HG02885 (cell line): ENCODE data around the gene P4HA2.

Source experiments
- ATAC-seq: cut with Tn5 transposase; IDR thresholded peaks from one replicate; pipeline ENCODE4 v1.9.1; 2021; ENCODE audit warnings: mild to moderate bottlenecking; ENCODE audit not compliant: unreplicated experiment, poor library complexity

The P4HA2 gene

DNA sequence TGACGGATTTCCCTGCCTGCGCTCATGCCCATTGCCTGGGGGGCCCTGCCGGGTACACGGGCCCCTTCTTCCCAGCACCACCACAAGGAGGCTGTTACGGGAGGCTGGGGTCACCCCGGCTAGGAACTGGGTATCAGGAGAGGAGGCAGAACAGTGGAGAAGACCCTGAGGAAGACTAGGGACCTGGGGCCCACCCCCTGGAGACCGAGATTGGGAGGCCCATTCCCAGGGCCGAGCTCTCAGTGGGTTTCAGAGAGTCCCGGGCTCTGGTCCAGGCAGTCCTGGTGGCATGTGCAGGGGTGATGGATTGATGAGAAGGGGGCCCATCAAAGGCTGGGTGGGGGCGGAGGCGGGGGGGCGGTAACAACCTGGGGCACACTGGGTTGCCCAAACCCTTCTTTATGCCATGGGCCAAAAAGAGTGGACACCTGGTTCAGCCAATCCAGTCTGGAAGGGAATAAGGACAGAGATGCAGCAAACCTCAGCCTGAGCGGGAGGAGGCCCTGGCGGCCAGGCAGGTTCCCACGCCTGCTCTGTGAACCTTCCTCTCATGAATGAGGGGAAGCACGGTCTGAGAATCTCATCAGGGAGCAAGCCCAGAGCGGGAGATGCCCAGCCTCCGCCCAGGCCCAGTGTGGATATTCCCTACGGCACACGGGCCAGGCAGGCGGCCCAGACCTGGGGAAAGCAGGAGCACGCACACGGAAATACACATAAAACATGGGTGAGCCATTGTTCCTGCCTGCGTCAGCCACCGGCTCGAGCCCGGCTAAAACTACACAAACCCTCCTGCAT is 785 bp upstream of the P4HA2 start:
- ATAC-seq: no peak

DNA sequence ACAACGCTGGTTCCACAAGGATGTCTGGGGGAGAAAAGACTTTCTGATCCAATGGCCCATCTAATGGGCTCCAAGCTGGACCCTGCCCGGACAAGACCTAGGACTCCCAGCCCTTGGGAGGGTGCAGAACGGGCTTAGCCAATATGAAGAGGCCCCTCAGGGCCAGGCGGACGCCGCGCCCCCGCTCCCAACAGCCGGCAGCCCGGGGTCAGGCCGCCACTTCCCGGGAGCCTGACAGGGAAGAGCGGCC is 493 bp downstream of the P4HA2 start:
- ATAC-seq: no peak

DNA sequence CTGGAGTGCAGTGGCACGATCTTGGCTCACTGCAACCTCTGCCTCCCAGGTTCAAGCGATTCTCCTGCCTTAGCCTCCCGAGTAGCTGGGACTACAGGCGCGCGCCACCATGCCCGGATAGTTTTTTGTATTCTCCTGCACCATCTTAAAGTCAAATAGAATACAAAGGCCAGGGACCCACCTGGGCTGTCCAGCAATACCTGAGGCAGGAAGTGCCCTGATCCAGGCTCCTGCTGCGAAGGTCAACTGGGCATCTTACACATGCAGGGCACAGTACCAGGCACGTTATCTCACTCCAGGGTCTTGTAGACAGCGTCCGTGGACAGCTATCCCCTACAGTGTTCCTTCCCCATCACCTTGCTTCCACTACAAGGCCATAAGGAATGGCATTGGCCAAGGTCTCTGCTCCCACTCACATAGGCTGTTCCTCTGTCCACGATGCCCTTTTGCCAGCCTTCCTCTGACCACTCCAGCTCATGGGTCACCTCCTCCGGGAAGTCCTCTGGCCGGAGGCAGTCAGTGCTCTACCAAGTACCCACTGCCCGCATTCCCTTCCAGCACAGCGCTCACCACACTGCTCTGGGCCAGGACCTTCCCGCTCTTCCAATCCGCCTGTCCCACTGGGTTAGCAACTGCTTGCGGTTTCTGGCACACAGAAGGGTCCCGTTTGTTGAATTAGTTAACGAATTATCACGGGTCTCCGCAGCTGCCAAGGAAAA is 978 bp downstream of the P4HA2 start:
- no peak for ATAC-seq

DNA sequence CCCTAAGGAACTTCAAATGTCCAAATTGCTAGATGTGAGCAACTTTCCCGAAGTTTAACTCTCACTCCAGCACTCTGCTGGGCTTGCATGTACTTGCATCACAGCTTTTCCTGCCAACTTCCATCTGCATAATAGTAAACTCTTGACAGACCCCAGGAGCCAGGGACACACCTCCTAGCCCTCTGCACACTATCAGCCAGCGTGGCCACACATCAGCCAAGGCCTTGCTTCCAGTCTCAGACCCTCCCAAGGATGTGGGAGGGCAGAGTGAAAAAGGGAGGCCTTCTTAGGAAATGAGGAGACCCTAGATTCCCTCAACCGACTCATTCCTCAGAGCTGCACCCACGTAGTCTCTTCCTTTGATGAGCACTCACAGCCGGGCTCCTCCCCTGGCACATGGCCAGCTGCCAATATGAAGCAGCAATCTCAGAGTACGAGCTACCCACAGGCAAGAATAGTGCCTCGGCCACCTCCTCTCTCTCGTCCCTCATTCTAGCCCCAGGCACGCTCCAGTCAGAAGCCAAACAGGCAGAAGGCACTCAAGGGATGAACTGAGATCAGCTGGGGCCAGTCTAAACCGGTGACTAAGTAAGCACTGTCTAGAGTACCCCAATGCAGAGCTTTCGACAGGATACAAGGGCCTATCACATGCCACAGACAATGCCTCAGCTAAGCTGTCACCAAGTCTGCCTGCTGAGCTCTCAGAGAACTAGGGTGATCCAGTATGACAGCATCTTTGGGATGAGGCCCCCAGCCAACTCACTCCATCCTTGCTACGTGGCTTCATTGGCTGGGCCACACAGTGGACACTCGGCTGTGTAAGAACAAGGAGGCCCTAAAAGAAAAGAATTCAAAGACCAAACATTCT is 2.3 kb downstream of the P4HA2 start:
- no peak for ATAC-seq

DNA sequence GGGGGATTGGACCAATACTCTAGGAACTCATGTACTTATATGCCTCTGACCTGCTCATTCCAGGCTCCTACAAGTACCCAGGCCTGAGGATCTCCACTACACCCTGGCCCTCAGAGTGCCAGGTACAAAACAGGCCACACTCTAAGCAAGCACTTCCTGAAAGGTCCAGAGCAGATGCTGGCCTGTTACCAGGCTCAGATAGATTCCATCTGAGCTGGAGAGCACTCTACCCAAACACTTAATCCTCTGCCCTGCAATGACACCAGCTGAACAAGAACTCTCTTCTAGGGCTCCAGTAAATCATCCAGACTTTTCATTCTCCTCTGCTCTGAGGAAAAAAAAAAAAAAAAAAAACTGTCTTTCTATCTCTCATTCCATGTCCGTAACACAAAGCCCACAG is 2.9 kb downstream of the P4HA2 start:
- no peak for ATAC-seq

DNA sequence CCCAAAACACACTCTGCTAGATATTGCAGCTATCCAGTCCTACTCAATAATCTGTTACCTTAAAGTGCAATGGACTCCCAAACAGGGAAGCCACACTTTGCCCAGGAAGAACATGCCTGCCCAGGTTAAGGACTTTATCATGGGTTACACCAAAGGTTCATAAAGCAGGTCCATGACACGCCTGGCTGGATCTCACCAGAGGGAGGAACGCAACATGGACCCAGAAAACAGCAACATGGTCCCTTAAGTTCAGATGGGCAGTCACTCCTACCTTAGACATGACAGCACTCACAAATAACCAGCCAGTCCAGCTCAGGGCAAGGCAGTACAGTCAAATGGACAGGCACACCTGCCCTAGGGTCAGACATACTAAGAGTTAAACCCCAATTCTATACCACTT is 3.8 kb downstream of the P4HA2 start:
- ATAC-seq: no peak

DNA sequence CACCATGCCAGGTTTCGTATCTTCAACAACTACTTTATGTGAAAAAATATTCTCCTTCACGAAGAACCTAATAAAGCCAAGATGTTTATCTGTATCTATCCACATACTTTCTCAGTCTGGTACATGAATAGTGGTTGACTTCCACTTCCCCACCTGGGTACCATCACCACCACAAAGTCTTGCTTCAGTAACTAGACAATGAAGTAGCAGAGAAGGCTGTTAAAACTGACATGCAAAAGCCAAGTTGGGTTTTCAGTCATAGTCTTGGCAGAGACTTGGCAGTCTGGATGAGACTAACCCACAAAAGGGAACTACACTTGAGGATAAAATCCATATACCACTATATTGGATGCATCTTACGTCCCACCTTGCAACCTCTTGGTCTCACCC is 5.0 kb downstream of the P4HA2 start:
- ATAC-seq: peak; percentile 58

DNA sequence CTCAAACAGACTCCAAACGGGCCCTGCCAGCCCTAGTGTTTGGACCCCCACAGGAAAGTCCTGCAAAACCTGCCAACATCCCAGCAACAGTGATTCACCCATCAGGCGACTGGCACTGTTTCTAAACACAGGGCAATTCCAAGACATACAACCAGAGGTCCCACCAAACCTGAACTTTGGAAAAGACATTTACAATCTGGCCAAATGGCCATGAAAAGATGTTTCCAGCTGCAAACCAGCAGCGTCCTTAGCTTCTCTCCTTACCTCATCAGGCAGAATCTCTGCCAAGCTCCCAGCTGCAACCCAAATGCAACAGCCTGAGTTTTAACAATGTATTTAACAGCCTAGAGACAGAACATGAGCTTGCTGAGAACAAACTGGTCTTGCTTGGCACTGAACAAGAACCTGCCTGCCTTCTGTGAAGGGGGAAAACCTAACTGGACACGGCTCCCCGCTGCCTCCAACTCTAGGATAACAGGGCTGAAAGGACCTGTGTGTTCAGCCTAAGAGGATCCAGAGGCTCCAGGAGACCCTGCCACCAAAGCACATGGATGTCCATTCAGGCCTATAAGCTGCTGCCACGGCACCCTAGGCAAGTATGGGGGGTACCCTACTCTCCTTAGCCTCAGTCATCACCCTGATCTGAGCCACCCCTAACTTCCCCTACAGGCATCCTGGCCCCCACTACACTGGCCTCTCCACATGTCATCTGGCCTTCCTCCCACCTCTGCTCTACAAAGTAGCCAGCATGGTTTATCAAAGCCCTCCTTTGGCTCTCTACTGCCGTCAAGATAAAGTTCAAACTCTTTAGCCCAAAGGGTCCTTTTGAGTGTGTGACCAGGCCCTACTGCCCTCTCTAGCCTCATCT is 5.6 kb downstream of the P4HA2 start:
- ATAC-seq: peak; percentile 1

DNA sequence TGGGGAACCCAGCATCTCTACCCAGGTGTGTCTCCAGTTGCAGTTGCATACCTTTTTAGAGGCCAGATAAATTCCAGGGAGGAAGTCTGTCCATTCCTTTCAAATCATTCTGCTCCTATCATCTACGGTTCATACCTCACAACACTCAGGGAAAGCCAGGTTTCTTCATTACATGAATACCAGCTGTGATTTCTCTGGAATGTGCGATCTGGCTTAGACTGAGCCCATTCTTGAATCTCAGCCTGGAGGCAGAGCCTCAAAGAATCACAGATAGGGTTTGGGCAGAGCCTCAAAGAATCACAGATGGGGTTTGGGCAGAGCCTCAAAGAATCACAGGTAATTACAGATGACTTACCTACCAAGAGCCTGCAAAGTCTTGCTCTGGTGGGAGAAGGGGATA is 7.2 kb downstream of the P4HA2 start:
- no peak for ATAC-seq

DNA sequence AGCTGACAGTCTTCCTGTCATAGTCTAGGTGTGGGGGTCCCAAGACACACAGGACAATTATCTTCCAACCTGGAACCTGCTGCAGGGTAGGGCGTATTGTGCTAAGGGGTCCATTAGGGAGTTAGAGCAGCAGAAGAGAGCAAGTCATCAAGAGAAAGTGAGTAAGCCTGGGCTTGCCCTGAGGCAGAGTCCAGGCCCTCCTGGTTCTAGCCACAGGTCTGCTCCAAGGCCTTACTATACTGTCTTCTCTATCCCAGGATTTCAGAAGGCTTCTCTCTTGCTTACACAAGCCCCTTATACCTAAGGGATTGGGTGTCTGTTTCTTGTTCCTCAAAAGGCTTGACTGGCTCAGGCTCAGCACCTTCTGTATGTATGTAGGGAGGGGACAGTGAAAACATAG is 7.7 kb downstream of the P4HA2 start:
- ATAC-seq: no peak

DNA sequence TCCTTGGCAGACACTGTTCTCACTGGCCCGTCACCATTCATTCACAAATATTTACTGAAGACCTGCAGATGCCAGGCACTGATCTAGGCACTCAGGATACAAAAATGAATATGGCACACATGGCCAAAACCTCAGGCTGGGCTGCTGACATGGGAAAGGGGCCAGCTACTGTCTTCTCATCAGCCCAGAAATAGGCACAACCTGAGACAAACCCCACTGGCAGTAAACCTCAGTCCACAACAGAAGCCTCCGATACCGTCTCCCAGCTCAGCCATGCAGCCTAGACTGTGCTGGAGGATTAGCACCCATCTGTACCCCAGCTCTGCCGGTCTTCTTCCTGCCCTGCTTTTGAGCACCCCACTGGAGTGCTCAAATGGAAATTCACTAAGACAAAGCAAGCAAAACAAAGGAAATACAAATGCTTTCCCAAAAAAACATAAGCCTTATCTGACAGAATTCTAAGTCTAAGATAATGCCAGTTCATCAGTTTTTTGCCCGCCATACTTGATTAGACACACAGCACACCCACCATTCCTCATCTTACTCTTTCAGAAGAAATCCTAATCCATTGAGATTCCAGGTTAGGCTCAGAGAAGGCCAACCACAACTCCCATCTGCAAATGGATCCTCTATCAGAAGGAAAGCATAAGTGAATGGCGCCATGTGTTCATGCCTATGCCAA is 8.2 kb downstream of the P4HA2 start:
- ATAC-seq: no peak

DNA sequence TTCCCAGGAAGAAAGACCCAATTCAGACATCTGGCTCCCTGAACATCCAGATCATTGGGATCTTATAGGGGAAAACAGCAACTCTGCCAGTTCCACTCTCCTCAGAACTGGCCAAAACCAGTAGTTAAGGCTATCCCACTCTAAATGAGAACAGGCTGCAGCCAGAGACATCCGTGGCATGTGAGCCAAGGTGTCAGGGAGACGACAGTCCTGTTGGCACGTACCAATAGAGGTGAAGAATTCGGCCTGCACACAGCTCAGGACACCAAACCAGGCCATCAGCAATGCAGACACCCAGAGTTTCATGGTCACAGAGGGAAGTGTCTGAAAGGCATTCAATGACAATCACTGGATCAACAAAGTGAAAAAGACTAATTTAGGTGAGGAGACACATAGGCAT is 9.3 kb downstream of the P4HA2 start:
- no peak for ATAC-seq

DNA sequence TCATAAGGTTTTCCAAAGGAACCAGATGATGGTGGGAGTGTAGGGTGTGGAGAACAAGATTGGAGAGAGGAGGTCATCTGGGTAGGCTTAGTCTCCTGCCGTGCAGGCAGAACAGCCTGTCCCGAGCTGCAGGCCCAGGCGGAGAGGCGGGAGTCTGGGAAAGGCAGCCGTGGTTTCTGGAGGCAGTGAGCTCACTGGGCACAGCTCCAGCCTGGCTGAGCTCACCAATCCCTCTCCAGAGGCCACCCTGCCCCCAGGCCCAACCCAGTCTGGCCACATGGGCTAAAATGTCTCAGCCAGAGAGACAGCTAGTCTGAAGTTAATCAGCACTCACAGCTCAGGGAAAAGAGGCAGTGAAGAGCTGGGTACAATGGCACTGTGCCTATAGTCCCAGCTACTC is 12.3 kb downstream of the P4HA2 start:
- no peak for ATAC-seq

DNA sequence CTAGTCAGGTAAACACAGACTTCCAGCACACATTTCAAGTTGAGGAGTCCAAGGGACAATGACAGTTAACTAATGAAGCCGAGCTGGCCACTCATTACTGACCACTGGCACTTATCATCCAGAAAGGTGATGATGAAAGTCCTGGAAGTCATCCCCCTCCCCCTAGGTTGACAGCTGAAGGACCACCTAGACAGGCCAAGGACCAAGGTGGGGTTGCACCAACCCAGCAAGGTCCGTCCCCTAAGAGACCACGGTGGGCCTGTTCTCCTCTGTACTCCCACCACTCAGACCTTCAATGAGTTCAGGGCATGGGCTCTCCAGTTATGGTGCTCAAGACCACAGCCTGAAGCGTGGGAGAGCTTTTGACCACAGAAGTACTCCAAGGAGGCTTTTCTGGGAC is 13.2 kb downstream of the P4HA2 start:
- no peak for ATAC-seq

DNA sequence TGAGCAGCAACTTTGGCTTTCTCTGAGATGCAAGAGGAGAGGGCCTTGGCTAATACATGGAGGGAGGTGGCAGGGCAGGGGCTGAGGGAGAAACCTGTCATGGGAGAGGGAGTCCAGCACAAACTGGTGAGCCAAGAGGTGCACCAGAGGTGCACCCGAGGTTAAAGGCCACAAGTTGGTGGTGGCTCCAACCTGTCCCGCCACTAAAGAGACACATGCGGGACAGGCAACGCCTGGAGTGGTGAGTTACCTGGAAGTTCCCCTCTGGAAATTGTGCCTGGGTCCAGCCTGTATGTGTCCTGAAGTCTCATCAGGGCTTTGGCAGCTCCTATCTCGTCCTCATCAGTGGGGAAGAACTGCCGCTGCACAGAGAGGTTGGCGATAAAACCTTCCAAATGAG is 14.0 kb downstream of the P4HA2 start:
- ATAC-seq: no peak

DNA sequence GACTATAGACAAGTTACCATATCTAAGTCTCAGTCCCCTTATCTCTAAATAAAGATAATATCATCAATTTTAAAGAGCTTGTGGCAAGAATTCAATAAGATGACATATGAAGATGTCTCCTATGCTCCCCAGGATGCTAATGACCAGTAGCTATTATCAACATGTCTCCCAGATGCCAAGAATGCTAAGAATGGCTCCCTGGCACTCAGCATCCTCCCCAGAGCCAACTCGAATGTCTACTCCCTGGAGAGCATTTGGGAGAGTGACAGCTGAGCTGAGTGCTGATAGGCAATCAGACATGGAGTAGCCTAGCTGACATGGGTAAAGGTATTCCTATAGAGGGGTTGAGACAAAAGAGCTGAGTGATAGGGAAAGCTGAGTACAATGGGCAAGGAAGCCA is 15.9 kb downstream of the P4HA2 start:
- ATAC-seq: no peak

DNA sequence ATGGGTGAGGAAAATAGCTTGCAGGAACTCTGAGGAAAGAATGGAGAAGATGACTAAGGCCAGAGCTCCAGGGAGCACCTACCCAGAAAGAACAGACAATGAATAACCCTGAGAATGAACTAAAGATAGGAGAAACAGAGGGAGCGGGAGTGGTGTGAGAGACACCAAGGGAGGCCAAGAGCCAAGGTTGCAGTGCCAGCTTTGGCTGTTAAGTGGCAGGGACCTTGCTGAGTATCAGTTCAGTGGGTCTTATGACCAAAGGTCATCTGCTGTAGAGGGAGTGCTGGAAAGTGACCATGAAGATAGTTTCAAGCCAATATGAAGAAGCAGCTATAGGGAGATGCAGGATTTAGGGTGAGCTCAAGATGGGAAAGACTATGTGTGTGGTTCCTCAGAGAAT is 16.7 kb downstream of the P4HA2 start:
- ATAC-seq: no peak

DNA sequence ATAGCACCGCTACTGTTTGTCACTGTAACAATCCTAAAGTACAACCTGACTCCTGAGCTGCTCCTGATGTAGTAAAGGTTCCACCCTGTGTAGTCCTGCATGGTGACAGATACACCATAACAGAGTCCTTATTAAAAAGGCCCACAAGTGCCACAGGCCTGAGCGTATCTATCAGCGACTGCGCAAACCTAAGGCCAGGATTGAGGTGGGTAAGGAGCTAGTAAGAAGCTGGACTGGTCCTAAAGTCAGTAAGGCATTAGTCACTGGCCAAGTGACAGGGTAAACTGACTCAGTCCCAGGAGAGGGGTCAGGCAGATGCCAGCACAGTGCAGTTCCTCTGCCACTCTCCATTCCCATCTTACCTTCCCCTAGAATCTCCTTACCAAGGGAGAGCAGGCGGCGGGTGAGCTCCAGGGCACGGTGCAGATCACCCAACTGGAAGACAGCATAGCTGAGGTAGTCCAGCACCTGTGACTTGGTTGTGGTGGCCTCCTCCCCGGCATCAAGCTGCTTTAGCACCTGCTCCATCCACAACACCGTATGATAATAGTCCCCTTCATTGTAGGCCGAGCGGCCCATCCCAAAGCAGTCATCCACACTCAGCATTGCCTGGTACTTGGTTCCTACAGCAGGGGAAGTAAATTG is 17.6 kb downstream of the P4HA2 start:
- no peak for ATAC-seq

DNA sequence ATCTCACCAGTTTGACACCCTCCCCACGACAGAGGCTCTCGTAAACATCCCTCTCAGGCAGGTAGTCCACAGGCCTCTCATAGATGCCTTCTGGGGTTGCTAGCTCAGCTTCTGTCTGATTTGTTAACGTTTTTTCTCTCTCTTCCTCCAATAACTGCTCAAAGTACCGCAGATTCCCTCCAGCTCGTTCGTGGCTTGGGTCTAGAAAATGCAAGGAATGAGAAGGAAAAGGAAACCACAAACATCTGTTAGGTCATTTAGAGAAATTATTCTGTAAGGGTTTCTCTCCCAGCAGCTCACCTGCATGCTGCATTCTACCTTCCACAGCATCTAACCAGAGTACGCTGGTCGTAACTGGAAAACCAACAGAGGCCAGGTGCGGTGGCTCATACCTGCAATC is 18.5 kb downstream of the P4HA2 start:
- ATAC-seq: no peak
